HCT116 (cell line): ENCODE measurements around the gene PEAK3. TPM values are rescaled to one million over a fixed set of nuclear protein-coding genes. Genes with fewer than 3 reads are reported as not detected.

Experiments
- ATAC-seq: fragments of 200-7000 bp; cut with Tn5 transposase; 2 replicates; pipeline ENCODE4 v1.9.1; 2020; ENCODE audit warnings: mild to moderate bottlenecking, moderate library complexity
- BruUV-seq: library from RNA; stranded (reverse); fragments of 400-500 nt; replicated peaks from 2 replicates; lab custom pipeline; 2021; lab: Mats Ljungman, UMichigan
- CTCF ChIA-PET: fragments of 300-600 bp; sonication (Branson Sonifier 250); formaldehyde crosslinking; loops from one replicate; lab custom pipeline; 2021; ENCODE audit warnings: antibody characterized with exemption; lab: Charles Lee
- POLR2A ChIA-PET: fragments of 300-600, 350-600 bp; sonication (Branson Sonifier 250); formaldehyde crosslinking; loops from one replicate; lab custom pipeline; 2021; ENCODE audit warnings: antibody characterized with exemption; lab: Charles Lee
- RAD21 ChIA-PET, 2 experiments: fragments of 300-600 bp; sonication (Branson Sonifier 250); formaldehyde crosslinking; loops; one replicate each; lab custom pipeline; 2023; ENCODE audit warnings: low total read pairs in 2 of 2; ENCODE audit not compliant: uncharacterized antibody in 2 of 2, unreplicated experiment in 2 of 2, low non-redundant PET in 1 of 2; lab: Charles Lee
- DNase-seq: peaks from one replicate; pipeline ENCODE4 v3.0.0-alpha.2; 2010; ENCODE audit warnings: low read depth, low spot score
- H2AFZ ChIP-seq: fragments of 200-600 bp; shearing (Covaris generic), sonication (generic); 2 replicates; pipeline ENCODE4 v1.6.1; 2017; ENCODE audit warnings: low read depth, mixed run types, mixed read lengths, antibody characterized with exemption, low read length; ENCODE audit not compliant: poor library complexity, severe bottlenecking
- H3K27ac ChIP-seq: 2 replicates; pipeline ENCODE4 v1.5.1; 2012; ENCODE audit warnings: low read depth, low read length
- H3K27me3 ChIP-seq: fragments of 200-600 bp; sonication (generic); 2 replicates; pipeline ENCODE4 v1.6.1; 2016; ENCODE audit warnings: mixed run types, low read length, mixed read lengths; ENCODE audit not compliant: insufficient read depth
- H3K36me3 ChIP-seq, 2 experiments: fragments of 200-500 bp in 1 of 2; fragments of 200-600 bp in 1 of 2; sonication (Bioruptor generic) in 1 of 2; sonication (generic) in 1 of 2; 2 replicates each; pipeline versions ENCODE4 v1.5.1 to v1.6.1; 2014 to 2016; ENCODE audit warnings: low read length in 2 of 2, inconsistent platforms in 1 of 2, mixed read lengths in 1 of 2, mixed run types in 1 of 2; ENCODE audit not compliant: insufficient read depth in 2 of 2, control insufficient read depth in 1 of 2
- H3K4me1 ChIP-seq, 2 experiments: fragments of 200-600 bp in 1 of 2; sonication (generic) in 1 of 2; 2 replicates each; pipeline versions ENCODE4 v1.5.1 to v1.6.1; 2012 to 2017; ENCODE audit warnings: low read length in 2 of 2, inconsistent platforms in 1 of 2, mild to moderate bottlenecking in 1 of 2, mixed read lengths in 1 of 2, mixed run types in 1 of 2, moderate library complexity in 1 of 2; ENCODE audit not compliant: insufficient read depth in 2 of 2, control insufficient read depth in 1 of 2
- H3K4me2 ChIP-seq: fragments of 200-600 bp; sonication (generic); 2 replicates; pipeline ENCODE4 v1.6.1; 2017; ENCODE audit warnings: mixed run types, low read length, mixed read lengths
- H3K4me3 ChIP-seq, 2 experiments: fragments of 200-600 bp in 1 of 2; sonication (generic) in 1 of 2; replicated peaks in 1 of 2; 2 replicates each; pipeline ENCODE4 v1.5.1; 2011 to 2016; ENCODE audit warnings: low read length in 2 of 2, control low read depth in 1 of 2, low read depth in 1 of 2, mild to moderate bottlenecking in 1 of 2, mixed read lengths in 1 of 2, mixed run types in 1 of 2
- H3K79me2 ChIP-seq: fragments of 200-600 bp; sonication (generic); 2 replicates; pipeline ENCODE4 v1.6.1; 2017; ENCODE audit warnings: mild to moderate bottlenecking, mixed run types, low read length, moderate library complexity, mixed read lengths; ENCODE audit not compliant: insufficient read depth
- H3K9ac ChIP-seq: fragments of 200-600 bp; sonication (generic); 2 replicates; pipeline ENCODE4 v1.6.1; 2016; ENCODE audit warnings: low read length, mixed read lengths
- H3K9me2 ChIP-seq: fragments of 200-600 bp; sonication (generic), shearing (Covaris generic); 2 replicates; pipeline ENCODE4 v1.6.1; 2017; ENCODE audit warnings: mixed run types, mild to moderate bottlenecking, moderate library complexity; ENCODE audit not compliant: insufficient read depth
- H3K9me3 ChIP-seq, 2 experiments: fragments of 200-500 bp in 1 of 2; fragments of 200-600 bp in 1 of 2; sonication (Bioruptor generic) in 1 of 2; sonication (generic) in 1 of 2; 2 replicates each; pipeline ENCODE4 v1.6.1; 2014 to 2017; ENCODE audit warnings: low read length in 2 of 2, mixed read lengths in 2 of 2, inconsistent platforms in 1 of 2, low read depth in 1 of 2, mild to moderate bottlenecking in 1 of 2, mixed run types in 1 of 2, moderate library complexity in 1 of 2; ENCODE audit not compliant: control insufficient read depth in 1 of 2, insufficient read depth in 1 of 2
- H4K20me1 ChIP-seq: fragments of 200-600 bp; sonication (generic), shearing (Covaris generic); 2 replicates; pipeline ENCODE4 v1.6.1; 2017; ENCODE audit warnings: mixed run types, mild to moderate bottlenecking, moderate library complexity; ENCODE audit not compliant: insufficient read depth
- CBX3 ChIP-seq: IDR thresholded peaks from 2 replicates; pipeline ENCODE4 v1.6.1; 2012; ENCODE audit warnings: low read depth
- ELF1 ChIP-seq: IDR thresholded peaks from 2 replicates; pipeline ENCODE4 v1.6.1; 2012; ENCODE audit warnings: low read depth, borderline replicate concordance
- EZH2phosphoT487 ChIP-seq: fragments of 200-600 bp; IDR thresholded peaks from 2 replicates; pipeline ENCODE4 v1.6.1; 2018; ENCODE audit warnings: antibody characterized with exemption, borderline replicate concordance
- FOSL1 ChIP-seq: IDR thresholded peaks from 2 replicates; pipeline ENCODE4 v1.6.1; 2012; ENCODE audit warnings: low read depth
- JUND ChIP-seq: IDR thresholded peaks from 2 replicates; pipeline ENCODE4 v1.6.1; 2012
- POLR2A ChIP-seq: IDR thresholded peaks from 2 replicates; pipeline ENCODE4 v1.7.0; 2011; ENCODE audit warnings: borderline replicate concordance; ENCODE audit not compliant: insufficient read depth, insufficient read length; ENCODE audit errors: extremely low read depth
- POLR2AphosphoS5 ChIP-seq: IDR thresholded peaks from 2 replicates; pipeline ENCODE4 v1.6.1; 2011; ENCODE audit warnings: mild to moderate bottlenecking, low read depth, low read length, moderate library complexity
- SIN3A ChIP-seq: IDR thresholded peaks from 2 replicates; pipeline ENCODE4 v1.6.1; 2012; ENCODE audit warnings: low read depth
- SP1 ChIP-seq: IDR thresholded peaks from 2 replicates; pipeline ENCODE4 v1.6.1; 2012; ENCODE audit warnings: low read depth
- ZFX ChIP-seq: fragments of 450-650 bp; IDR thresholded peaks from 2 replicates; pipeline ENCODE4 v1.6.1; 2017
- intact Hi-C: fragments of 100-400 bp; cut with micrococcal nuclease; formaldehyde crosslinking; loops from 2 replicates; pipeline ENCODE4 v1.10.0; 2022
- total RNA-seq: library from RNA; stranded (reverse); gene quantifications from one replicate; pipeline ENCODE4 v1.2.1, GENCODE V29; 2021; ENCODE audit not compliant: unreplicated experiment
- TF ChIP-seq, protein P1 (sequence below), 3 experiments: fragments of 200-600 bp in 1 of 3; sonication (generic) in 1 of 3; IDR thresholded peaks in 2 of 3; conservative IDR thresholded peaks in 1 of 3; 2 replicates each; pipeline ENCODE4 v1.5.1; 2012 to 2017; ENCODE audit warnings: low read depth in 2 of 3, low read length in 2 of 3, antibody characterized with exemption in 1 of 3, borderline replicate concordance in 1 of 3, control low read depth in 1 of 3, mild to moderate bottlenecking in 1 of 3, mixed read lengths in 1 of 3, mixed run types in 1 of 3, moderate library complexity in 1 of 3; ENCODE audit not compliant: insufficient read depth in 1 of 3

The PEAK3 gene
- total RNA-seq, 1 experiment from 2014 or later = not detected

DNA sequence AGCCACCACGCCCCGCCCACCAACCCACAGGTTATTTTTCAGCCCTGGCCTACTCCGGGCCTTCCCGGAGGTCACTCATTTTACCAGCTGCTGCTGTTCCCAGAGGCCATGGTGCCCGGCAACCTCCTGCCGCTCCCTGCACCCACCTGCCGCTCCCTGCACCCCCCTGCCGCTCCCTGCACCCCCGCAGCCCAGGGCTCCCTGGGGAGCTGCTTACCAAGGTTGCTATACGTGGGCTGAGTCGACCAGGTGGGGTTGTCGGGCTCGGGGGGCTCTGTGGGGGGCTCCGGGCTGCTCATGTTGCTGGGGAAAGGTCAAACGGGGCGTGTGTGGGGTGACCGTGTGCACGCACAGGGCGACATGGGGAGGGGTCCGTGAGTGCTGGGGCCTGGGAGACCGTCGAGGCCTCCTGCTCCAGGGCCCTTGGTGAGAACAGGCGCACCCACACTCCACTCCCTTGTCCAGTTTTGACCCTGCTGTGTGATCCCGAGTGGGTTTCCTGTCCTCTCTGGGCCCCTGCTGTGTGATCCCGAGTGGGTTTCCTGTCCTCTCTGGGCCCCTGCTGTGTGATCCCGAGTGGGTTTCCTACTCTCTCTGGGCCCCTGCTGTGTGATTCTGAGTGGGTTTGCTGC lies 1.2 kb downstream of the PEAK3 start:
- ChIA-PET CTCF (no interaction called here), RAD21 (no interaction called here), POLR2A (interaction anchor here (1.1 kb wide), 1 partner anchor 104 kb away, joined by 3 read pairs; no protein-coding TSS in a partner anchor)
- DNase-seq (no peak), ATAC-seq (no peak)
- no peaks in the 10 kb centered on the region for H3K27me3 ChIP-seq
- H3K4me1 ChIP-seq = peaks cover 0 to 12% of the 10 kb centered on the region in 2 experiments; a peak in 2 of 4 replicates
- H3K79me2 ChIP-seq = no peaks in the 10 kb centered on the region
- no peak overlapping the region for H3K4me3 ChIP-seq
- H3K9me3 ChIP-seq = no peaks in the 10 kb centered on the region
- no peaks in the 10 kb centered on the region for H3K9me2 ChIP-seq
- no peak overlapping the region for H3K27ac ChIP-seq
- no peaks in the 10 kb centered on the region for H4K20me1 ChIP-seq
- intact Hi-C loops = no loop called here
- H3K4me2 ChIP-seq = no peak overlapping the region
- H3K36me3 ChIP-seq = no peaks in the 10 kb centered on the region
- BruUV-seq = no TSS peak
- H2AFZ ChIP-seq = no peak overlapping the region
- no peak overlapping the region for H3K9ac ChIP-seq
- TF ChIP-seq, protein P1, sequence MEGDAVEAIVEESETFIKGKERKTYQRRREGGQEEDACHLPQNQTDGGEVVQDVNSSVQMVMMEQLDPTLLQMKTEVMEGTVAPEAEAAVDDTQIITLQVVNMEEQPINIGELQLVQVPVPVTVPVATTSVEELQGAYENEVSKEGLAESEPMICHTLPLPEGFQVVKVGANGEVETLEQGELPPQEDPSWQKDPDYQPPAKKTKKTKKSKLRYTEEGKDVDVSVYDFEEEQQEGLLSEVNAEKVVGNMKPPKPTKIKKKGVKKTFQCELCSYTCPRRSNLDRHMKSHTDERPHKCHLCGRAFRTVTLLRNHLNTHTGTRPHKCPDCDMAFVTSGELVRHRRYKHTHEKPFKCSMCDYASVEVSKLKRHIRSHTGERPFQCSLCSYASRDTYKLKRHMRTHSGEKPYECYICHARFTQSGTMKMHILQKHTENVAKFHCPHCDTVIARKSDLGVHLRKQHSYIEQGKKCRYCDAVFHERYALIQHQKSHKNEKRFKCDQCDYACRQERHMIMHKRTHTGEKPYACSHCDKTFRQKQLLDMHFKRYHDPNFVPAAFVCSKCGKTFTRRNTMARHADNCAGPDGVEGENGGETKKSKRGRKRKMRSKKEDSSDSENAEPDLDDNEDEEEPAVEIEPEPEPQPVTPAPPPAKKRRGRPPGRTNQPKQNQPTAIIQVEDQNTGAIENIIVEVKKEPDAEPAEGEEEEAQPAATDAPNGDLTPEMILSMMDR (IDR thresholded peaks at IDR 0.05 in 2 of 3, conservative IDR thresholded peaks at IDR 0.05 in 1 of 3; ENCODE audit: borderline replicate concordance in 1 of 3, insufficient read depth in 1 of 3, low read depth in 2 of 3, low read length in 2 of 3) = no peak
- no peak for TF ChIP-seq POLR2A
- TF ChIP-seq SP1 = no peak
- TF ChIP-seq JUND = no peak
- TF ChIP-seq SIN3A = no peak
- no peak for TF ChIP-seq ZFX
- TF ChIP-seq POLR2AphosphoS5 = no peak
- TF ChIP-seq CBX3 = no peak
- TF ChIP-seq EZH2phosphoT487 = no peak
- no peak for TF ChIP-seq FOSL1
- TF ChIP-seq ELF1 = no peak
